B cell (primary cell): ENCODE data around the gene NRROS. TPM values are rescaled to one million over a fixed set of nuclear protein-coding genes. Genes with fewer than 3 reads are reported as not detected.
A peak's percentile ranks its signal among the peaks of the same experiment; 100 is the strongest.

Experiments
- ATAC-seq: fragments of 200-7000 bp; cut with Tn5 transposase; one replicate; pipeline ENCODE4 v1.10.0; 2021; ENCODE audit warnings: low read depth, mild to moderate bottlenecking, moderate number of reproducible peaks, moderate library complexity
- CTCF ChIA-PET: fragments of 350-600 bp; sonication (Branson Sonifier 250); formaldehyde crosslinking; loops from one replicate; lab custom pipeline; 2021; ENCODE audit warnings: antibody characterized with exemption, inconsistent platforms; lab: Charles Lee
- POLR2A ChIA-PET: fragments of 350-600 bp; sonication (Branson Sonifier 250); formaldehyde crosslinking; loops from one replicate; lab custom pipeline; 2021; ENCODE audit warnings: antibody characterized with exemption; lab: Charles Lee
- DNase-seq: peaks from one replicate; pipeline ENCODE4 v3.0.0; 2013
- H2AFZ ChIP-seq: 2 replicates; pipeline ENCODE4 v1.6.1; 2012; ENCODE audit warnings: mild to moderate bottlenecking, low read depth, low read length; ENCODE audit not compliant: insufficient read depth, poor library complexity, severe bottlenecking
- H3K27ac ChIP-seq, 2 donors: 1 replicate in 1 of 2; 2 replicates in 1 of 2; pipeline ENCODE4 v1.5.1; 2012 to 2013; ENCODE audit warnings: low read length in 2 of 2, mild to moderate bottlenecking in 2 of 2, moderate library complexity in 1 of 2
- H3K27me3 ChIP-seq, 4 experiments: fragments of 200-600 bp in 1 of 4; sonication (generic) in 1 of 4; replicated peaks in 1 of 4; 1 replicate in 2 of 4; 2 replicates in 2 of 4; pipeline versions ENCODE4 v1.6.1 to v1.7.0; 2013 to 2016; ENCODE audit warnings: low read length in 3 of 4, mild to moderate bottlenecking in 2 of 4, mixed read lengths in 1 of 4, moderate library complexity in 1 of 4; ENCODE audit not compliant: insufficient read depth in 4 of 4, control insufficient read depth in 3 of 4; ENCODE audit errors: control extremely low read depth in 1 of 4
- H3K36me3 ChIP-seq, 2 experiments: replicated peaks in 1 of 2; 1 replicate in 1 of 2; 2 replicates in 1 of 2; pipeline versions ENCODE4 v1.6.1 to v1.7.1; 2013; ENCODE audit warnings: low read length in 1 of 2; ENCODE audit not compliant: insufficient read depth in 2 of 2, control insufficient read depth in 1 of 2; ENCODE audit errors: control extremely low read depth in 1 of 2, extremely low read depth in 1 of 2
- H3K4me1 ChIP-seq, 2 donors: fragments of 200-600 bp in 1 of 2; sonication (generic) in 1 of 2; 1 replicate in 1 of 2; 2 replicates in 1 of 2; pipeline versions ENCODE4 v1.5.1 to v1.6.1; 2013 to 2017; ENCODE audit warnings: low read length in 2 of 2; ENCODE audit not compliant: control insufficient read depth in 2 of 2, insufficient read depth in 2 of 2
- H3K4me2 ChIP-seq: replicated peaks from 2 replicates; pipeline ENCODE3; 2012; ENCODE audit warnings: mild to moderate bottlenecking, low read depth, low read length; ENCODE audit not compliant: poor library complexity, severe bottlenecking
- H3K4me3 ChIP-seq, 5 experiments: fragments of 200-600 bp in 1 of 5; sonication (generic) in 1 of 5; 1 replicate in 3 of 5; 2 replicates in 2 of 5; pipeline versions ENCODE4 v1.5.1 to v1.7.0; 2011 to 2016; ENCODE audit warnings: low read length in 4 of 5, mild to moderate bottlenecking in 4 of 5, low read depth in 2 of 5, control low read depth in 1 of 5, moderate library complexity in 1 of 5; ENCODE audit not compliant: insufficient read depth in 1 of 5; ENCODE audit errors: control extremely low read depth in 1 of 5, extremely low read depth in 1 of 5
- H3K79me2 ChIP-seq: fragments of 200-600 bp; sonication (generic); one replicate; pipeline ENCODE4 v1.6.0; 2016; ENCODE audit warnings: low read length; ENCODE audit not compliant: control insufficient read depth, insufficient read depth
- H3K9ac ChIP-seq: fragments of 200-600 bp; sonication (generic); 2 replicates; pipeline ENCODE4 v1.6.1; 2017; ENCODE audit warnings: mild to moderate bottlenecking, low read length, moderate library complexity
- H3K9me3 ChIP-seq, 3 donors: one replicate each; pipeline versions ENCODE4 v1.6.1 to v1.7.1; 2013; ENCODE audit warnings: low read length in 2 of 3; ENCODE audit not compliant: control insufficient read depth in 2 of 3, insufficient read depth in 1 of 3; ENCODE audit errors: control extremely low read depth in 1 of 3
- H4K20me1 ChIP-seq: 2 replicates; pipeline ENCODE4 v1.6.0; 2012; ENCODE audit warnings: mild to moderate bottlenecking, low read length; ENCODE audit not compliant: insufficient read depth, control insufficient read depth, poor library complexity, severe bottlenecking
- H3K27ac Mint-ChIP-seq: one replicate; pipeline ENCODE4 v1.8.0; 2021; ENCODE audit warnings: mixed read lengths
- H3K27me3 Mint-ChIP-seq: one replicate; pipeline ENCODE4 v1.8.0; 2021; ENCODE audit warnings: mixed read lengths
- H3K4me1 Mint-ChIP-seq: one replicate; pipeline ENCODE4 v1.8.0; 2021; ENCODE audit warnings: mixed read lengths
- H3K4me3 Mint-ChIP-seq: one replicate; pipeline ENCODE4 v1.8.0; 2021; ENCODE audit warnings: mixed read lengths
- H3K9me3 Mint-ChIP-seq: one replicate; pipeline ENCODE4 v1.8.0; 2022; ENCODE audit warnings: mixed read lengths; ENCODE audit not compliant: insufficient read depth
- EZH2 ChIP-seq: IDR thresholded peaks from 2 replicates; pipeline ENCODE4 v1.6.1; 2012; ENCODE audit warnings: borderline replicate concordance, low read depth, mild to moderate bottlenecking, moderate library complexity, low read length; ENCODE audit not compliant: insufficient read depth, poor library complexity, severe bottlenecking
- WGBS: methylation state at CpG from one replicate; pipeline ENCODE4 v1.1.5; 2013; ENCODE audit warnings: missing lambda C conversion rate; ENCODE audit not compliant: insufficient coverage; 5-methylcytosine and 5-hydroxymethylcytosine counted together
- intact Hi-C: fragments of 100-400 bp; cut with micrococcal nuclease; formaldehyde crosslinking; loops from one replicate; pipeline ENCODE4 v1.10.0; 2022
- polyA plus RNA-seq: library from polyadenylated mRNA; depleted of rRNA; stranded (reverse); fragments of >200 nt; gene quantifications from 2 replicates; pipeline ENCODE4 v1.2.3, GENCODE V29; 2012
- total RNA-seq, 2 donors: library from RNA; stranded (reverse); fragments of 120-200 nt in 1 of 2; gene quantifications; 1 replicate in 1 of 2; 2 replicates in 1 of 2; pipeline versions ENCODE4 v1.2.3 to v1.2.4, GENCODE V29; 2013 to 2022
- TF ChIP-seq, protein P1 (sequence below): fragments of 200-600 bp; IDR thresholded peaks from one replicate; pipeline ENCODE4 v1.8.0; 2022; ENCODE audit warnings: antibody characterized with exemption, mild to moderate bottlenecking

The NRROS gene
- total and polyA plus RNA-seq, 2 donors (not counting 1 experiment from before 2014, with no cell fraction given), result 40.1 to 87.9 TPM

GRCh38 chr3:196632046-196632751 is 7.3 kb upstream of the NRROS start:
- peaks cover 52% of the 10 kb centered on the region for H3K4me1 Mint-ChIP-seq
- no peaks in the 10 kb centered on the region for H3K9me3 ChIP-seq
- H3K79me2 ChIP-seq, result no peaks in the 10 kb centered on the region
- peak overlapping the region; percentile 60 to 78 (median 70) for H3K4me3 ChIP-seq
- no peaks in the 10 kb centered on the region for H3K36me3 ChIP-seq
- DNase-seq (peak; percentile 90), ATAC-seq (peak; percentile 82)
- H3K4me2 ChIP-seq, result peak overlapping the region; percentile 92
- H3K4me1 ChIP-seq, result peaks cover 29 to 49% of the 10 kb centered on the region in 2 donors
- TF ChIP-seq, protein P1, sequence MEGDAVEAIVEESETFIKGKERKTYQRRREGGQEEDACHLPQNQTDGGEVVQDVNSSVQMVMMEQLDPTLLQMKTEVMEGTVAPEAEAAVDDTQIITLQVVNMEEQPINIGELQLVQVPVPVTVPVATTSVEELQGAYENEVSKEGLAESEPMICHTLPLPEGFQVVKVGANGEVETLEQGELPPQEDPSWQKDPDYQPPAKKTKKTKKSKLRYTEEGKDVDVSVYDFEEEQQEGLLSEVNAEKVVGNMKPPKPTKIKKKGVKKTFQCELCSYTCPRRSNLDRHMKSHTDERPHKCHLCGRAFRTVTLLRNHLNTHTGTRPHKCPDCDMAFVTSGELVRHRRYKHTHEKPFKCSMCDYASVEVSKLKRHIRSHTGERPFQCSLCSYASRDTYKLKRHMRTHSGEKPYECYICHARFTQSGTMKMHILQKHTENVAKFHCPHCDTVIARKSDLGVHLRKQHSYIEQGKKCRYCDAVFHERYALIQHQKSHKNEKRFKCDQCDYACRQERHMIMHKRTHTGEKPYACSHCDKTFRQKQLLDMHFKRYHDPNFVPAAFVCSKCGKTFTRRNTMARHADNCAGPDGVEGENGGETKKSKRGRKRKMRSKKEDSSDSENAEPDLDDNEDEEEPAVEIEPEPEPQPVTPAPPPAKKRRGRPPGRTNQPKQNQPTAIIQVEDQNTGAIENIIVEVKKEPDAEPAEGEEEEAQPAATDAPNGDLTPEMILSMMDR, result peak; percentile 29
- TF ChIP-seq EZH2, result no peak
- H3K9me3 Mint-ChIP-seq, result no peaks in the 10 kb centered on the region
- H2AFZ ChIP-seq, result peak overlapping the region; percentile 96
- H4K20me1 ChIP-seq, result no peaks in the 10 kb centered on the region
- peak overlapping the region; percentile 96 for H3K27ac Mint-ChIP-seq
- peak overlapping the region; percentile 92 for H3K4me3 Mint-ChIP-seq
- CTCF ChIA-PET, result interaction anchor here (0.7 to 2.3 kb wide), 9 partner anchors 10 to 53 kb away, joined by 3 to 22 read pairs (median 4); no protein-coding TSS in a partner anchor
- no peaks in the 10 kb centered on the region for H3K27me3 ChIP-seq
- H3K9ac ChIP-seq, result peak overlapping the region; percentile 87
- WGBS, result 0% methylated on average over 41 of the region's 43 CpGs
- H3K27me3 Mint-ChIP-seq, result no peaks in the 10 kb centered on the region
- POLR2A ChIA-PET, result interaction anchor here (0.6 to 1.8 kb wide), 6 partner anchors 9 to 135 kb away, joined by 3 to 7 read pairs (median 3); no protein-coding TSS in a partner anchor
- H3K27ac ChIP-seq, result peak overlapping the region; percentile 94 to 97
- intact Hi-C loops, result loop anchor here (1.0 to 10.0 kb wide), 5 partner anchors 8 to 727 kb away; partner anchors contain the start of gene TNK2
